GM21529 (cell line): ENCODE measurements around the gene CD1E.
A peak's percentile ranks its signal among the peaks of the same experiment; 100 is the strongest.
"Not testable (repeated sequence)": the region's sequence is repeated elsewhere in the genome, so short reads cannot be mapped to it uniquely, and the experiment has no call there.

Source experiments
- ATAC-seq: cut with Tn5 transposase; IDR thresholded peaks from one replicate; pipeline ENCODE4 v1.9.1; 2021; ENCODE audit not compliant: unreplicated experiment

CD1E gene

GRCh38 chr1:158362482-158362881, 8.8 kb downstream of the CD1E start:
- ATAC-seq = no peak

GRCh38 chr1:158362941-158363340, 9.2 kb downstream of the CD1E start:
- no peak for ATAC-seq

- ATAC-seq = no peak
These were observed 13.1 kb downstream of the CD1E start for GRCh38 chr1:158366783-158367182.

GRCh38 chr1:158371188-158371953, 17.7 kb downstream of the CD1E start:
- ATAC-seq = peak; percentile 96

- not testable (repeated sequence) for ATAC-seq
These were observed 20.4 kb downstream of the CD1E start for GRCh38 chr1:158374101-158374500.

- ATAC-seq = no peak
These were observed 21.2 kb downstream of the CD1E start for GRCh38 chr1:158374860-158375259.

GRCh38 chr1:158390331-158390730, 36.6 kb downstream of the CD1E start:
- ATAC-seq = no peak

- no peak for ATAC-seq
These were observed 37.4 kb downstream of the CD1E start for GRCh38 chr1:158391099-158391498.

- no peak for ATAC-seq
These were observed 39.8 kb downstream of the CD1E start for GRCh38 chr1:158393476-158393875.

- no peak for ATAC-seq
These were observed 43.0 kb downstream of the CD1E start for GRCh38 chr1:158396646-158397045.

GRCh38 chr1:158398818-158399514, 45.3 kb downstream of the CD1E start, which contains the start of gene OR10T2:
Gene OR10T2, minus strand, starts transcription at chr1:158399466. Its CDS starts 0 bp downstream, at chr1:158399466.
- ATAC-seq = no peak

- ATAC-seq = no peak
These were observed 47.2 kb downstream of the CD1E start for GRCh38 chr1:158400871-158401270.

- no peak for ATAC-seq
These were observed 53.4 kb downstream of the CD1E start for GRCh38 chr1:158407092-158407491.
